ENCODE measurements around the gene NPR3. TPM values are rescaled to one million over a fixed set of nuclear protein-coding genes. Genes with fewer than 3 reads are reported as not detected.

NPR3 gene
- total RNA-seq, 6 experiments from 2014 or later = 23.8 to 56.3 (median 25.5) TPM

DNA sequence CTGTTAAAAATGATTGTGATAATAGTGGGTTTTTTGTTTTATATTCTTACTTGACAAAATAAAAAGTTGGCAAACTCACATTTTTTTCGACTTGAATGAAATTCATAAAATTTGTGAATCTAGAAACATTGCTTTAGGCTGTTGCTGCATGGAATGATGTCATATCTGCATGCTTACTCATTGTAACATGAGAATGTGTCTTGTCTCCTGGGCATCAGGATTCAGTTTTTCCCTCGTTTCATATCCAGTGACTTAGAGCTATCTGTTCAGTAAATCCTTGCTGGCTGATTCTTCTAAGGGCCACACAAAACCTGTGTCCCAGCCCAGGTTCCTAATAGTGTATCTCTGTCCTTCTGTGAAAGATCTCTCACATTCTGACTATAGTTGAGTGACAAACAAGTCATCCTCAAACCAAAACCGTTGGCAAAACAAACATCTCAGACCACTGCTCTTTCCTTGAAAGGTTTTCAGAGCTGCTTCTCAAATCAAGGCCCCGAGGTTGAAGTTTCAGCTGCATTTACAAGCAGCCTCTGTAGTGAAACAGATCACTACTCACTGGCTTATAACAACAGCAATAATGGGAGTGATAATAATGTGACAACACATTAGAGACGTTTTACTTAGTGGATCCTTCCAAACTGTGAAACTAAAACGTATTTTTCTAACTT, 95.0 kb downstream of the NPR3 start:
- H3K36me3 Mint-ChIP-seq (ENCODE audit: low read depth) = peaks cover 9% of the 10 kb centered on the region
- peaks cover 11% of the 10 kb centered on the region; the same call in 1 of the 2 replicates for H3K9me3 Mint-ChIP-seq
- peaks cover 28% of the 10 kb centered on the region for H3K4me1 Mint-ChIP-seq (ENCODE audit: low read depth)
- peak; percentile 78 for DNase-seq
- H3K27ac Mint-ChIP-seq = peak overlapping the region; percentile 94
- no peaks in the 10 kb centered on the region; the same call in 1 of the 2 replicates for H3K27me3 Mint-ChIP-seq (ENCODE audit: insufficient read depth)
- TF ChIP-seq, protein P1, sequence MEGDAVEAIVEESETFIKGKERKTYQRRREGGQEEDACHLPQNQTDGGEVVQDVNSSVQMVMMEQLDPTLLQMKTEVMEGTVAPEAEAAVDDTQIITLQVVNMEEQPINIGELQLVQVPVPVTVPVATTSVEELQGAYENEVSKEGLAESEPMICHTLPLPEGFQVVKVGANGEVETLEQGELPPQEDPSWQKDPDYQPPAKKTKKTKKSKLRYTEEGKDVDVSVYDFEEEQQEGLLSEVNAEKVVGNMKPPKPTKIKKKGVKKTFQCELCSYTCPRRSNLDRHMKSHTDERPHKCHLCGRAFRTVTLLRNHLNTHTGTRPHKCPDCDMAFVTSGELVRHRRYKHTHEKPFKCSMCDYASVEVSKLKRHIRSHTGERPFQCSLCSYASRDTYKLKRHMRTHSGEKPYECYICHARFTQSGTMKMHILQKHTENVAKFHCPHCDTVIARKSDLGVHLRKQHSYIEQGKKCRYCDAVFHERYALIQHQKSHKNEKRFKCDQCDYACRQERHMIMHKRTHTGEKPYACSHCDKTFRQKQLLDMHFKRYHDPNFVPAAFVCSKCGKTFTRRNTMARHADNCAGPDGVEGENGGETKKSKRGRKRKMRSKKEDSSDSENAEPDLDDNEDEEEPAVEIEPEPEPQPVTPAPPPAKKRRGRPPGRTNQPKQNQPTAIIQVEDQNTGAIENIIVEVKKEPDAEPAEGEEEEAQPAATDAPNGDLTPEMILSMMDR (IDR thresholded peaks at IDR 0.05) = no peak
- H3K4me3 Mint-ChIP-seq = peak overlapping the region; percentile 80

DNA sequence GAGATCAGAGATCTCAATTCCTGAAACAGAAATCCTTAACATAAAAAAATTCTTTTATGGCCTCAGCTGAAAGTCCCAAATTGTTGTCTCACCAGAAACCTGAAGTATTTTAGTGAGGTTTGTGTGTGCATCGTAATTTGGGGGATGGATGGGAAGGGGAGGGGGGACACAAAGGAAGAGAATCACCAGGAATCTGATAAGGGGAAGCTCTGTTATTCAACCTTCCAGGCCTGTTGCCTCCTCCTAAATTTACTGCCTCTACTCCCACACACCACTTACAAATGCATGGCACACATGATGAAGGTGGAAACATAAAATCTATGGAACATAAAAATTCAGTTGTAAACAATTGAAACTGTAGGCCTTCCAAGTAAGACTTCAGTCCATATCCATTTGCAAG, 97.7 kb downstream of the NPR3 start:
- Mint-ChIP-seq H3K27ac (no peak overlapping the region), H3K4me1 (ENCODE audit: low read depth) (peaks cover 34% of the 10 kb centered on the region), H3K27me3 (ENCODE audit: insufficient read depth) (peaks cover 4% of the 10 kb centered on the region), H3K36me3 (ENCODE audit: low read depth) (no peaks in the 10 kb centered on the region), H3K9me3 (peaks cover 6% of the 10 kb centered on the region; the same call in 1 of the 2 replicates), H3K4me3 (no peak overlapping the region)
- DNase-seq = no peak
- TF ChIP-seq, protein P1 (IDR thresholded peaks at IDR 0.05) = no peak

DNA sequence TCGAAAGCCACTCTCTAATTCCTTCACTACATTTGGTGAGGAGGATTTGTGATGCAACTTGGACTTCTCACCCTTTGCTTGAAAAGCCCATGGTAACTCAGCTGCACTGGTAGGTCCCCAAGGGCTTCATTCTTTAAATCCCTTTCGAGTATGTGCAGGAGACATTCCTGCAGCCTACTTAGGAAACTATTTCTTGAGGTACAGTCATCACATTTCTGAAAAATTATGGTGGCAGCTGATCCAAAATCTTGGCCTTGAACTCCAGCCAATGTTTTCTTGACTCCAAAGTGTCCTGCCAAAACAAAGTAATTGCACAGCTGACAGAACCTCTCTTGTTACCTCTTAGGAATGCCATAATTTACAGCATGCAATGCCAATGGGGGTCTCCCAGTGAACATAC, 99.7 kb downstream of the NPR3 start:
- TF ChIP-seq, protein P1 (IDR thresholded peaks at IDR 0.05) = no peak
- Mint-ChIP-seq H3K9me3 (peaks cover 7% of the 10 kb centered on the region; the same call in 1 of the 2 replicates), H3K4me1 (ENCODE audit: low read depth) (peaks cover 50% of the 10 kb centered on the region), H3K4me3 (no peak overlapping the region), H3K27ac (peak overlapping the region; percentile 54), H3K27me3 (ENCODE audit: insufficient read depth) (peaks cover 5% of the 10 kb centered on the region), H3K36me3 (ENCODE audit: low read depth) (peaks cover 7% of the 10 kb centered on the region; the same call in 1 of the 2 replicates)
- peak; percentile 83 for DNase-seq

DNA sequence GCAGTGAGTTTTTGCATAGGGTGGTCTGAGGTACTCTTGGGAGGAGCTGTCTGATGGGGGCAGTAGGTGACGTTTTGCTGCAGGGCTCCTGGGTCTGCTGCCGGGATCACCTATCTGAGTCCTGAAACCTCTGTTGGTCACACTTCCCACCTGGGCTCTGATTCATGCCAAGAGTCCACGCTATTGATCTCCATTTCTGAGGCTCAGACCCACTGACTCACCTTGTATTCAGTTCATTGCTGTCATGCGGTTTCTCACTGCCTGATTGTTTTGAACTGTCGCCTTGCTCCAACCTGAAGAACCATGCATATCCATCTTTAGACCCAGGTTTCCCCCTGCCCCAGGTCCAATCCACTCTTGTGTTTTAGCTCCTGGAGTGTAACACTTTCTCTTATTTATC, 101.3 kb downstream of the NPR3 start:
- peaks cover 5% of the 10 kb centered on the region for H3K27me3 Mint-ChIP-seq (ENCODE audit: insufficient read depth)
- peaks cover 13% of the 10 kb centered on the region; the same call in 1 of the 2 replicates for H3K36me3 Mint-ChIP-seq (ENCODE audit: low read depth)
- TF ChIP-seq, protein P1 (IDR thresholded peaks at IDR 0.05) = no peak
- H3K4me1 Mint-ChIP-seq (ENCODE audit: low read depth) = peaks cover 40% of the 10 kb centered on the region
- H3K9me3 Mint-ChIP-seq = peaks cover 7% of the 10 kb centered on the region; the same call in 1 of the 2 replicates
- no peak for DNase-seq
- H3K4me3 Mint-ChIP-seq = no peak overlapping the region
- H3K27ac Mint-ChIP-seq = no peak overlapping the region

DNA sequence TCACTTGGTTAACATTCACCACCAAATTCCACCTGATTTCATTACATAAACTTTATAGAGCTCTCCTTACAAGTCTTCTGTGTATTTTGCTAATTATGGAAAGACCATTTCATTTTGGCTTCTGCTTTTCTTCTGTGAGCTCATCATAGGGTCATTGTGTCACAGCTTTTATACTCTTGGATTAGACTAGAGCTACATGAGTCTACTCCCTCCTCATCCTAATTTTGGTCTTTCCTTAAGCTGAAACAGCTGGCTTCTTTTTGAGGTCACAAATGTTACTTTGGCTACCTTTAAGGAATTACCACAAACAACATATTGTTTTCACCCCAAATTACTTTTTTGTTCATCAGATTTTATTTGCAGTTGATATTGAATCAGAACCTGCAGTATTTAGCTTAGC, 103.0 kb downstream of the NPR3 start:
- H3K9me3 Mint-ChIP-seq = peaks cover 7% of the 10 kb centered on the region; the same call in 1 of the 2 replicates
- peaks cover 13% of the 10 kb centered on the region; the same call in 1 of the 2 replicates for H3K36me3 Mint-ChIP-seq (ENCODE audit: low read depth)
- H3K27ac Mint-ChIP-seq = peak overlapping the region; percentile 43
- peaks cover 40% of the 10 kb centered on the region for H3K4me1 Mint-ChIP-seq (ENCODE audit: low read depth)
- no peak overlapping the region for H3K4me3 Mint-ChIP-seq
- TF ChIP-seq, protein P1 (IDR thresholded peaks at IDR 0.05) = no peak
- H3K27me3 Mint-ChIP-seq (ENCODE audit: insufficient read depth) = peaks cover 5% of the 10 kb centered on the region
- no peak for DNase-seq

Data from HFFc6 (cell line).